ENCODE measurements around the gene PATJ.

GRCh38 chr1:62227496-62227895 lies 485.2 kb downstream of the PATJ start:
- TF ChIP-seq POLR2AphosphoS5 (IDR thresholded peaks at IDR 0.05): no peak
- TF ChIP-seq, protein P1, sequence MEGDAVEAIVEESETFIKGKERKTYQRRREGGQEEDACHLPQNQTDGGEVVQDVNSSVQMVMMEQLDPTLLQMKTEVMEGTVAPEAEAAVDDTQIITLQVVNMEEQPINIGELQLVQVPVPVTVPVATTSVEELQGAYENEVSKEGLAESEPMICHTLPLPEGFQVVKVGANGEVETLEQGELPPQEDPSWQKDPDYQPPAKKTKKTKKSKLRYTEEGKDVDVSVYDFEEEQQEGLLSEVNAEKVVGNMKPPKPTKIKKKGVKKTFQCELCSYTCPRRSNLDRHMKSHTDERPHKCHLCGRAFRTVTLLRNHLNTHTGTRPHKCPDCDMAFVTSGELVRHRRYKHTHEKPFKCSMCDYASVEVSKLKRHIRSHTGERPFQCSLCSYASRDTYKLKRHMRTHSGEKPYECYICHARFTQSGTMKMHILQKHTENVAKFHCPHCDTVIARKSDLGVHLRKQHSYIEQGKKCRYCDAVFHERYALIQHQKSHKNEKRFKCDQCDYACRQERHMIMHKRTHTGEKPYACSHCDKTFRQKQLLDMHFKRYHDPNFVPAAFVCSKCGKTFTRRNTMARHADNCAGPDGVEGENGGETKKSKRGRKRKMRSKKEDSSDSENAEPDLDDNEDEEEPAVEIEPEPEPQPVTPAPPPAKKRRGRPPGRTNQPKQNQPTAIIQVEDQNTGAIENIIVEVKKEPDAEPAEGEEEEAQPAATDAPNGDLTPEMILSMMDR (IDR thresholded peaks at IDR 0.05 in 8 of 11, conservative IDR thresholded peaks at IDR 0.05 in 3 of 11): no peak
